GM19099 (cell line): ENCODE measurements around the gene LIMS3.
"Not testable (repeated sequence)": the region's sequence is repeated elsewhere in the genome, so short reads cannot be mapped to it uniquely, and the experiment has no call there.

Experiments
- POLR2A ChIP-seq: IDR thresholded peaks from 3 replicates; pipeline ENCODE4 v1.6.1; 2011; ENCODE audit warnings: low read depth; ENCODE audit not compliant: insufficient read length; ENCODE audit errors: extremely low read depth

Gene LIMS3, protein sequence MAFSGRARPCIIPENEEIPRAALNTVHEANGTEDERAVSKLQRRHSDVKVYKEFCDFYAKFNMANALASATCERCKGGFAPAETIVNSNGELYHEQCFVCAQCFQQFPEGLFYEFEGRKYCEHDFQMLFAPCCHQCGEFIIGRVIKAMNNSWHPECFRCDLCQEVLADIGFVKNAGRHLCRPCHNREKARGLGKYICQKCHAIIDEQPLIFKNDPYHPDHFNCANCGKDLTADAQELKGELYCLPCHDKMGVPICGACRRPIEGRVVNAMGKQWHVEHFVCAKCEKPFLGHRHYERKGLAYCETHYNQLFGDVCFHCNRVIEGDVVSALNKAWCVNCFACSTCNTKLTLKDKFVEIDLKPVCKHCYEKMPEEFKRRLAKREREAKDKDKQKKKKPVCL

DNA sequence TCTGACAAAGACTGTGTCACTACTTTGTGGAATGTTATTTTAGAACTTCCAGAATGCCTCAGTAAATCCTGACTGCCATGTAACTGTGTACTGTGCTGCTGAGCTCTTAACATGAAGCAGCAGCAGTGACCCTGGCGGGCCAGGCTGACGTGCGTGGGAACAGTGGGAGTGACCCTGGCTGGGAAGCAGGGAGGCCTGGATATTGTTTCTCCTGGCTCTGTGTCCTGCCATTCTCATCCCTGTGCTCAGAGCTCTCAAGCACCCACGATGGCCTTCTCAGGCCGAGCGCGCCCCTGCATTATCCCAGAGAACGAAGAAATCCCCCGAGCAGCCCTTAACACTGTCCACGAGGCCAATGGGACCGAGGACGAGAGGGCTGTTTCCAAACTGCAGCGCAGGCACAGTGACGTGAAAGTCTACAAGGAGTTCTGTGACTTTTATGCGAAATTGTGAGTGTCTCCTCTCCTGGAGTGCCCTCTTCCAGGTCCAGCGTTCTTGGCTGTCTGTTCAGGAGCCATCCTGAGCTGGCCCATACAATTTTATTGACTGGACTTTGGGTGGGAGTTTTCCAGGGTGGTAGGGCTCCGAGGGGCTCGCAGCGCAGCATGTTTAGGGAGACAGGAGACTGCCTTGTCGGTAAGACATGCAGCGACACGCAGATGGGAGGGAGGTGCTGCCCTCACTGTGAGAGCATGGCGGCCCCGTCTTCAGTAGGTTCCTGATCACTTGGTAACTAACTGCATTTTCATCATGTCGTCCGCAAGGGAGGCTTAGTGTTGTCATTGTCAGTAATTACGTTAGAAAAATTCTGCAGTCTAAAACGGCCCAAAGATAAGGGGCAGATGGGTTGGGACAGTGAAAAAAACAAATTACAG, at the start of gene LIMS3:
TSS of gene LIMS3 (plus strand) at position 227 of the 875 bp plus-strand sequence. CDS start at position 268, 41 bp downstream.
- not testable (repeated sequence) for TF ChIP-seq POLR2A
